Activated T-helper 1 cell treated with anti-CD3 and anti-CD28 coated beads, Interleukin-2, amount 50 U/mL, for 16 hours (primary cell): ENCODE measurements around the gene RASL10B.
"Not testable (repeated sequence)": the region's sequence is repeated elsewhere in the genome, so short reads cannot be mapped to it uniquely, and the experiment has no call there.

Experiments
- DNase-seq, 2 donors: peaks; one replicate each; pipeline ENCODE4 v3.0.0-alpha.2; 2020; ENCODE audit warnings: low read depth in 1 of 2, low spot score in 1 of 2

RASL10B gene

DNA sequence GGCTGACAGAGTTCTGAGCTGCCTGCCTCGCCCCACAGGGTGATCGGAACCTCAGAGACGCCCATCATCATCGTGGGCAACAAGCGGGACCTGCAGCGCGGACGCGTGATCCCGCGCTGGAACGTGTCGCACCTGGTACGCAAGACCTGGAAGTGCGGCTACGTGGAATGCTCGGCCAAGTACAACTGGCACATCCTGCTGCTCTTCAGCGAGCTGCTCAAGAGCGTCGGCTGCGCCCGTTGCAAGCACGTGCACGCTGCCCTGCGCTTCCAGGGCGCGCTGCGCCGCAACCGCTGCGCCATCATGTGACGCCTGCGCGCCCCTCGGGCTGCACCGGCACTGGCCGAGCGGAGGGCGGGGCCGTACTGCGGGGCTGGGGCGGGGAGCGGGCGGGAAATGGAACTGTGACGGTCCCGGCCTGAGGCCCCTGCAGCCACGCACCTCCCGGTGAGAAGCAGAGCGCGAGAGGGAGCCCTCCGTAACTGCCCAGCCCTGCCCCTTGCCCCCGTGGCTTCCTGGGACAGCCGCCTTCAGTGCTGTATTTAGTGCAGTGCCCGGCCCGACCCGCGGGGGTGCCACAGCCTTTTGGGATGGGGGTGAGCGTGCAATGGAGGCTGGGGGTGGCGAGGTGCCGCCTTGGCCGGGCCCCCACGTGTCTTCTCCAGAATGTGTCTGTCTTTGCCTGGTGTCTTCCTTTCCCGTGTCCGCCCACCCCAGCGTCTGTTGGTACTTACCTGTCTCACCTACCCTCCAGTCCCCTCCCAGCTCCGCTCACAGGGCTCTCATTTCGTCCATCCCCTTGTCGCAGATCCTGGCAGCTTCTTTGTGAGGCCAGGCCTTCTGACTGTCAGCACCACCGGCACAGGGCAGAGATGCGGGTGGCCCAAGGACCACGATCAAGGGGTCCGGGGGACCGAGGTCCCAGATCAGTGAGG, 9.8 kb downstream of the RASL10B start:
- DNase-seq, result no peak

DNA sequence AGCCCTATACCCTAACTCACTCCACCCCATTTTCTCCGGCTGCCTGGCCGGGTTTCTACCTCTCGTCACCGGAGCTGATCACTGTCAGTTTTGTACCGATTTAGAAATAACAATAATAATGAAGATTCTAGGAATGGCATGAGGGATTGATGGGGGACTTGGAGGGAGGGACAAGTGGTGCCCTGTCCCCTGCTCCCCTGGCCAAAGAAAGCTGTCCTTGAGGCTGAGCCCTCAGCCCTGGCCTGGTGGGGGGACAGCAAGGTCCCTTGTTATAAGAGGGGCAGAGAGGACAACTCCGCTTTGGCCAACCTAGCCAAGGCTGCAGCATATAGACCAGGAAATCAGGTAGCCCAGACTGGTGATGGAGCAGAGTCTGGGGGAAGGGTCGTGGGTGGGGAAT, 11.1 kb downstream of the RASL10B start:
- DNase-seq, result no peak

DNA sequence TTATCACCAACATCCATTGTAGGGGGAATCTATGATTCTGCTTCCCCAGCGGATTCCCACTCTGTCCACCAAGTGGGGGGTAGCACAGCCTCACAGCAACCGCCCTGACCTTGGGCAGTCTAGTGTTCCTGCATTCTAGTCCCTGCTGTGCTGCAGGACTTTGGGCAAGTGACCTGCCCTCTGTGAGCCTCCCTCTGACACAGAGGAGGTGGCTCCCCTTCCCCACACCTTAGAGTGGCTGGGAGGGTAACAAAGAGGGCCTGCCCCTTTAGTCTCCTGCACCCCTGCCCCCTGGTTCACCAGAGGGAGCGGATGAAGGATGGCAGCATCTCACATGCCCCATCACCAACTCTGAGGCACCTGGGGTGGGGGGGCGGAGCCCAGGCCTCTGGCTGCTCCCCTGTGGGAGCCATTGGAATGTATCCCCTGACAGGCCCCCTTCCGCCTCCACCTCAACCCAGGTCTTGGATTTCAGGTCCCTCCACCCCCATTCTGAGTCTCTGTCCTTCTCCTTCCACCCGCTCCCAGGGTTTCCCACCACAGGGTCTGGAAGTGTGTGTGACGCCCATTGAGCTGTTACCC, 11.5 kb downstream of the RASL10B start:
- no peak for DNase-seq

DNA sequence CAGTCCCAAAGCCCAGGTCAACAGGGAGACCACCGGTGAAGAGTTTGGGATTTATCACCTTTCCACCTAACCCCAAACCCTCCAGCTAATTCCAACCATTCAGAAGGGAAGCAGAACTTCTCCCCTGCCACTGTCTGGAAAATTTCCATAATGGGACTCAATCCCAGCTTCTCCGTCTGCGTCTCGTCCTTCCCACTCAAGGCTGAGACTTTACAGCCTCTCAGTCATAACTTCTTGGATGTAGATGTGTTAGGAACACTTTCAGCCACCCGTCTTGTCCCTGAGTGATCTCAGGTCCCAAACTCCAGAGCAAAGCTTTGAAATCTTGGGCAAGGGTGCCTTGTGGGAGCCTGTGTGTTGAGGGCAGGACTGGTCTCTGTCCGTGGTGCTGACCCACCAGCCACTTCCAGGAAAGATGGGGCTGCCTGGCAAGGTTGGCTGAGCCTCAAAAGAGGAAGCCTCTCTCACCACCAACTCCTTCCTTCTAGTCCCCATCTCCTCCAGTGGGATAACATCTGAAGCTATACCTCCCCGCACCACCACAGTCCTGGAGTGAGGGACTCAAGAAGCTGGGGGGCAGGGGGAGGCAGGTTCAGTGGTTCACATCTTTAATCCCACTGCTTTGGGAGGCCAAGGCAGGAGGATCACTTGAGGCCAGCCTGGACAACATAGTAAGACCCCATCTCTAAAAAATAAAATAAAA, 12.3 kb downstream of the RASL10B start:
- no peak for DNase-seq

DNA sequence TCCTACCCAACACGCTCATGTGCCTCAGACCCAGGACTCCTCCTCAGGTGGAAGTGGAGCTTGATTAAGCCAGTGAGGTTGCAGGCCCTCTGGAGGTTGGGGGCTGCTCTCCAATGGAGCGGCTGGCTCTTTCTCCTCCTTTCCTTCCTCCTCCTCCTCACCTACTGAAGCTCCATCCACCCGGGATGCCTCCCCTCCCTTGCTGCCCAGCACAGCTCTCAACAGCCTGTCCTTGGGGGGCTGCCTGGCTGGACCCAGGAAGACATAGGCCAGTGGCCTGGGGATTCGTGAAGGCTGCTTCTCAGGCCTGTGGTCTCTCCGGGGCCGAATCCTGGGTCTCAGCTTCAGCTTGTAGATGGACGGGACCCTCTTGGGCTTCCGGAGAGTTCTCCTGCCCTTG, 13.4 kb downstream of the RASL10B start:
- DNase-seq, result no peak

DNA sequence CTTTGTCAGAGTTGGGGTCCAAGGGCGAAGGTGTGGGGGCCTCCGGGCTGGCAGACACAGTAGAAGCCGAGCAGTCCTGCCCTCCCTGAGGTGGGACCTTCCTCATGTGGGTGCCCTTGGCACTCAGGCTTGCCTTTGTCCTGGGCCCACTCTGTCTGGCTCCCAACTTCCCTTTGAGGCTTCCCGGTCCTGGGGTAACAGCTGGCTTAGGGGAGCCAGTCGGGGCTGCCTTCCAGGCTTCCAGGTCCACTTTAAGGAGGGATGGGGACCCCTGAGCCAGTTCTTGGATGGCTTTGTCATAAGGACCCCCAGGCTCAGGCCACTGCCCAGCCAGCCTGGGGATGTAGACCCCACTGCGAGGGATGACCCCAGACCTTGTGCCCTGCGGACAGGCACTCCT, 13.8 kb downstream of the RASL10B start:
- no peak for DNase-seq

DNA sequence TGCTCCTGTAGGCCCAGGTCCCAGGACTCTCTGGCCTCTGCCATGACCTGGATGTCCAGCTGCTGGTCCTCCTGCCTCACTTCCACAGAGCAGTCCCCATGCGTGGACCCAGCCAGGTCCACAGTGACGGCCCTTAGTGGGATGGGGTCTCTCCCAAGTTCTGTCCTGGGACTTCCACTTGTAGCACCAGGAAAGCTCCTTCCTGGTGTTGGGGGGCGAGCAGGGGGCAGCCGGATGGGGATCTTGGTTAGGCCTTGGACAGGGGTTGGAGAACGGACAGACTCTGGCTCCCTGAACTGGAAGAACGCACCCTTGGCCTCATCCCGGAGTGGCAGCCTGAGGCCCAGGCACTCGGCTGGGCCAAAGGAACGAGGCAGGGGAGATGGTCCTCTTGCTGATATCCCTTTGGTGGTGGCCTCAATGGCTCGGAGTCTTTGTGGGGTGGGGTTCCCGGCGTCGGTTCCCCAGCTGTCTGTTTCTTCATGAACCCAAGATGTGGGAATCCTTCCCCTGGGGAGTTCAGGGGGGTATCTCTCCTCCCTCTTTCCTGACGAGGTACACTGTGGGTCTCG, 14.4 kb downstream of the RASL10B start:
- no peak for DNase-seq

DNA sequence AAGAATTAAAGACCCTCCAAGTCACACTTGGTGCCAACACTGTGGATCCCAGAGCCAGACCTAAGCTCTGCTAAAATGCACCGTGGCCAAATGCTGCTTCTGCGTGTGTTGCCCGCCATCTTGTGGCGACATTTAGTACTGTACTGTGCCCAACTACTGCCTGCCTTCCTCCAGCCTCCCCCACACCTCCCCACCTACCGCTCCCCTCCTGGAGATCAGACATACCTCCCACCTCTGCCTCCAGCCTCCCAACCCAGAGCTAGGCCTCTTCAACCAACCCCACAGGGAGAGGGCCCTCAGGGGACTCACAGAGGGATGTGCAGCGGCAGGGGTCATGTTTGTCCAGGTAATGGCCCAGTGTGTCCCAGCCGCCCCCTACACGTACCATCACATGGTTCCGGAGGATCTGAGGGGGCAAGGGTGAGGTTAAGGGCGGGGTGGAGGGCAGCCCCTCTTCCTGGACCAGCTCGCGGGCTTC, 16.1 kb downstream of the RASL10B start:
- peak; percentile 51 to 63 for DNase-seq

DNA sequence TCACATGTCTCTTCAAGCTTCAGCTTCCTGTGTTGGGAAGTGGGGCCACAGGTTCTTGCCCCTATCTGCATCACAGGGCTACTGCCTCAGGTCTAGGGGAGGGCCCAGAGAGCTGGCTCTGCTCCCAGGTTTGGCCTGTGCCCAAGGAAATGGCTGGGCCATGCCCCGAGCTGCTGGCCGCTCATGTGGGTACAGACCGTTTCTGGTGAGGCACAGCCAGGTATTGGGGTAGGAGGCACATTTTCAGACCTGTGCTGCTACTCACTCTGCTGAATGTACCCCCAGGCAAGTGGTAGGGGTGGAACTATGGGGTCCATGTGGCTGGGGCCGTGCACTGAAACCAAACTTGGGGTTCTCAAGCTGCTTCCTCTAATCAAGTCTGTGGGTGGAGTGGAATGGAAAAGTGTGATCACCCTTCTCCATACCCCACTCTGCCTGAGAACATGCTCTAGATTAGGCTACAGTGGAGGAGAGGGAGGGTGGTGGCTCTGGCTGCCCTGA, 17.0 kb downstream of the RASL10B start:
- no peak for DNase-seq

DNA sequence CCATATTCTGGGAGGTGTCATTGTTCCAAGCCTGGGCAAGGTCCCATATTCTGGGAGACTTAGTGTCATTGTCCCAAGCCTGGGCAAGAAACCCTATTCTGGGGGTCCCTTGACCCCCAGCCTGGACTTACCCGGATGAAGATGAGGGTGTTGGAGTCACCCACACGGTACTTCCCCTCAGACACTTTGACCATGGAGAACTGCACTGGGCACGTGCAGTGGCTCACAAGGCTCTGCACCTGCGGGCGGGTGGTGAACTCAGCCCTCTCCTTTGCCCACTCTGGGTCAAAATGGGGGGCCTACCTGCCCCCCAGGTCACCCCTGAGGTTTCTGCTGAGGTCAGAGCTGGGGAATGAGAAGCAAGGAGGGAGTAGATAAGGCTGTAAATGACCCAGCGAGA, 17.5 kb downstream of the RASL10B start:
- no peak for DNase-seq

DNA sequence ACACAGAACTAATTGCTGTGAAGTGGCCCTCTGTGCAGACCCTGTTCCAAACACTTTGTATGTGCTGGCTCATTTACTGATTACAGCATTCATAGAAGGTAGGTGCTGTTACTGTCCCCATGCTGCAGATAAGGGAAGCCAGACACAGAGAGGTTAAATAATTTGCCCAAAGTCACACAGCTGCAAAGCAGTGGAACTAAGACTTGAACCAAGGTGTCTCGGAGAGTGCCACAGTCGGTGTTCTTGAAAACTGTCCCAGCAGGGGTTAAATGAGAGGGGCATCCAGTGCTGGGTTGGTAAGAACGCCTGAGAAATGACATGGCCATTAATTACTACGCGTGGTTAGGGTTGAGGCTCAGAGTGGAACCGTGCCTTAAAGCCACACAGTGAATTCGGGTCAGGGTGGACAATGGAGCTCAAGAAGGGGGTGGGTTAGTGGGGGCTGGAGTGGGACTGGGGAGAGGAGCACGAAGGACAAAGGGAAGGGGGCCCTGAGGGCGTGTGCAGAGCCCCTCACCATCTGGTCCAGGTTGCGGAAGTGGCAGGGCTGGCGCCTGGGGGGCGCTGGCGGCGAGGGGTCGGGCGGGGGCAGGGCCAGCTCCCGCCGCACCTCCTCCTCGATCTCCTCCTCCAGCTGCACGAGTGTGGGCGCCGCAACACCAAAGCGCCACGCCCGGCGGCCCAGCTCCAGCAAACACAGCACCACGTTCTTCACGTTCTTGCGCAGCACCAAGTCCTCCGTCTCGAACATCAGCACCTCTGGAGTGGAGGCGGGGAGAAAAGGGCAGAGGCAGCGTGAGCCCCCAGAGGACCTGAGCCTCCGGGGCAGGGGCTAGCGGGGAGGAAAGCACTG, 18.3 kb downstream of the RASL10B start:
- no peak for DNase-seq

DNA sequence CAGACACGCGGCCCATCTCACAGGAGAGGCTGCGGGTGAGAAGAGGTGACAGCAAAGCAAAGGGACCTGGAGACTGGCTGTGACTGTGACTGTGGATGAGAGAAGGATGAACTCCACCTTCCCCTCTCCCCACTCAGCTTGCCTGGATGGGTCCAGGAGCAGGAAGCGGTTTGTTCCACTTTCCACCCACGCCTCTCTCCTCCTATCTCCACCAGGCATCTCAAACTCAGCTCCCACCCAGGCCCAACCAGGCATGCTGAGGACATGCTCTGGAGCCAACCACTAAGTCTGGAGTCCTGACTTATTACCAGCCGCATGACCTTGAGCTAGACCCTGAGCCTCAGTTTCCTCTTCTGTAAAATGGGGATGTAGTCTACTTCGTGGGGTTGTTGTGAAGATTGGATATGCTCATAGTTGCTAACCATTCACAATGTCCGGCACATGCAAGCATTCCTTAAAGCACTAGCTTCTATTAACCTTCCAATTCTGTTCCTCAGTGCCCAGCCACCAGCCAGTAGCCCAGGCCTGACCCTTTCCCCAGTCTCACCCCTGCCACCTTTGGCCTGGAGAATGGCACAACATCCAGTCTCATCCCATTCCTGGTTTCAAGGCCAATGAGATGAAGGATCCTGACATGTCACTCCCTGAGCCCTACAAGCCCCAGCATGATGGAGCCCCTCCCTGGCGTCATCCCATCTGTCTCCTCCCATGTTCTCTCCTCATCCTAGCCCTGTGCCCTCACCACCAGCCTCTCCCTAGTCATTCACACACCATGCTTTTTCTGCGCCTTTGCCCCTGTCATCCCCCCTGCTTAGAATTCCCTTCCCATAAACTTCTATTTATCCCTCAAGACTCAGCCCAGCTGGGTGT, 19.3 kb downstream of the RASL10B start:
- no peak for DNase-seq

DNA sequence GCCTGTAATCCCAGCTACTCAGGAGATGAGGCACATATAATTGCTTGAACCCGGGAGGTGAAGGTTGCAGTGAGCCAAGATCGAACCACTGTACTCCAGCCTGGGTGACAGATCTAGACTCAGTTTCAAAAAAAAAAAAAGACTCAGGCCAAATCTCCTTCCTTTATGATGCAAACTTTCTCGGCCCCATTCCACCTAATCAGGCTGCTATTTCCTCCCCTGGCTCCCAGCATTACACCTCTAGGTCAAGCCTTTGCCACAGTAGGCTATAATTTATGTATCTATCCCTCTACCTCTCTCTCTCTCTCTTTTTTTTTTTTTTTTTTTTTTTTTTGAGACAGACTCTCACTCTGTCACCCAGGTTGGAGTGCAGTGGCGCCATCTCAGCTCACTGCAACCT, 20.1 kb downstream of the RASL10B start:
- DNase-seq, result not testable (repeated sequence)

DNA sequence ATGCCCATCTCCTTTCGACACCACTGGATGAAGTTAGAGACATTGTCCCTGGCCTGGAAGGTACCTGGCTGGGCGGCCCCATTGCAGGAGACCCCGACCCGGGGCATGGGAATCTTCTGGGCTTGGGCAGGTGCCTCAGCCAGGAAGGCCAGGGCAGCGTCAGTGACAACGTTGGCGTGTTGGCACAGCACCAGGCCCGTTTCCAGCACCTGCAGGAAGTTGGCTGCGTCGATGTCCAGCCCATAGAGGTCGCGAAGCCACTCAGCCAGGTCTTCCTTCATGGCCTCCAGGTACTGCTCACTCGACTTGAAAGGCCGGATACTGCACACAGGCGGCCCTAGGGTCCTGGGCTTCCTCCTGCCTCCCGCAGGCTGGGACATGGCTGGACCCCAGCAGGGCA, 21.0 kb downstream of the RASL10B start:
- DNase-seq, result no peak

DNA sequence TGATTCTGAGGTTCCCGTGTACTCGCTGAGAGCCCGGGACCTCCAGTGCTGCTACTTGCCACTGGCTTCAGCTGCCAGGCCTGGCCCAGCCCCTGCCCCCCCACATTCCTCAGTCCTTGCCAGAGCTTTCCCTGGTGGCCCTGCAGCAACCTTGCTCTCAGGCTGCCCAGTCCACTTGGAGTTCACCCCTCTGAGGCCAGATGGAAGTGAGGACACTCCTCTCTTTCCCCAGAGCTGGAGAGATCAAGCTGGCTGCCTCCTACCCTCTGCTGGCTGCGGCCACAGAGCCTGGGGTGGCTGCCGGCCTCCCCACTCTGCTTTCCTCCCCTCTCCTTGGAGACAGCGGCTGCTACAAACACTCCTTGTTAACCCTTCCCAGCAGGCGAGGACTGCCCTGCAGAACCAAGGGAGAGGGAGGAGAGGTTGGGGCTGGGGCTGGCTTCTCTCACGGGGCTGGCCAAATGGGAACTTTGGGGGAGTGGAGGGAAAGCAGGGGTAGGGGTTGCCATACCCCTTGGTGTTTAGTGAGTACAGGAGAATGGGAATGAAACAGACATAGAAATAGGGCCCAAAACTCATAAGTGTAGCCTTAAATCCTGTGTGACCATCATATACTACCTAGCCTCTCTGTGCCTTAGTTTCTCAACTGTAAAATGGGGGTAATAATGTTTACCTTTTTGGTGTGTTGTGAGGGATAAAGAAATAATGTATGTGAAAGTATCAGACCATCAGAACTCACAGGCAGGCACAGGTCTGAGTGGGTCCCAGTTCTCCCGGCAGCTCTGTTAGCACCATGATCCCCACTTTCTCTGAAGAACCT, 21.7 kb downstream of the RASL10B start, which contains the start of gene GAS2L2:
TSS of gene GAS2L2 (minus strand) at position 295 of the 820 bp plus-strand sequence. CDS start 389 bp downstream, outside the sequence.
- DNase-seq, result no peak

DNA sequence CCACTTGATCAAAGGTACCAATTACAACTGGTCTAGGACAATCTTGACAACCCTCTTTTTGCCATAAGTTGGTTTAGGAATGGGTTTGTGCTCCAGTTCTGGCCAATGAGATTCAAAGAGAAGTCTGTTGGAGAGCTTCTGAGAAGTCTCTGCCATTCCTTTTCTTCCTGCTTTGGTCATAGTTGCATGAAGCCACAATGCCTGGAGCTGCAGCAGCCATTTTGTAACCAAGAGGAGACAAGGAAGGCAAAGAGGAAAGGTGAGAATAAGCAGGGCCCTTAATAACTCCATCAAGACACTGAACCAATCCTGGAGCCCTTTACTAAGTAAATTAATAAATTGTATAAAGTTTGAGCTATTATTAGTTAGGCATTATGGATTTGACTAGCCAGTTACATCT, 25.8 kb downstream of the RASL10B start:
- DNase-seq, result no peak

DNA sequence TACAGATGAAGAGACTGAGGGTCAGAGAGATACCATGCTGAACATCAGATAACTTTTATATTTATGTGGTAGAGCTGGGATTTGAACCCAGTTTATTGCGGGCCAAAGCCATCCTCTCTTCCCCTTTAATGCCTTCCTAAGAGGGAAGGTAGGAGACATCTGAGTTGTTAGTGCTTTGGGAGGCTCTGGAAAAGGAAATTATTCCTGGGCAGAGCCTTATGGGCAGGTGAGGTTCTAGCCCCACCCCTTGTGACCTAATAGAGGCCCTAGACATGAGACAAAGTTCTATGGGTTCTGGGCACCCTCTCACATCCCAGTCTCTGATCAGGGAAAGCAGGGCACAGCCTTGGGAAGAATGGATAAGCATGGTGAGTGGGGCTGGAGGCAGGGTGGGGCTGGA, 29.1 kb downstream of the RASL10B start, which contains the start of gene C17orf50:
TSS of gene C17orf50 (plus strand) at position 301 of the 400 bp plus-strand sequence. CDS start at position 356, 55 bp downstream.
- DNase-seq, result no peak

DNA sequence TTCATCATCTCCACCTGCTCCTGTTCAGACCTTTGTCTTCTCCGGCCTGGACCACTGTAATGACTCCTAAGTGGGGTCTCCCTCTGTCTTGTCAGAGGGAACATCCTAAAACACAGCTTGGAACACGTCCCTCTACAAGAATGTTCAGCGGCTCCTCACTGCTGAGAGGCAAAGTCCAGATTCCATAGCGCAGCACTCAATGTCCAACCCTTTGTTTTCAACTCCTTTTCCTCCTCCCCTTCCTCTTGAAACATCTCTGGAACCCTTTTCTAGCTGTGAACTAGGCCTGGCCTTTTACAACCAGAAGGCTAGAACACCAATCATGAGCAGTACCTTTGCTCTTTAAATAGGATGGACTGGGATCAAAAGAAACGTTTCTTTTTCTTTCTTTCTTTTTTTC, 30.2 kb downstream of the RASL10B start:
- no peak for DNase-seq
